Adrenal gland (tissue), 5 donors: ENCODE measurements around the gene CCDC74A.
"Not testable (repeated sequence)": the region's sequence is repeated elsewhere in the genome, so short reads cannot be mapped to it uniquely, and the experiment has no call there.

ENCODE experiments used
- POLR2A ChIP-seq, 2 donors: fragments of 450-650 bp; IDR thresholded peaks; one replicate each; pipeline ENCODE4 v1.6.1; 2017; ENCODE audit warnings: antibody characterized with exemption in 2 of 2, mild to moderate bottlenecking in 2 of 2, moderate library complexity in 1 of 2
- TF ChIP-seq, protein P1 (sequence below), 6 experiments: fragments of 450-650 bp in 4 of 6; fragments of 200-600 bp in 2 of 6; sonication (generic) in 1 of 6; IDR thresholded peaks; 1 replicate in 5 of 6; 2 replicates in 1 of 6; pipeline versions ENCODE4 v1.5.1 to v1.8.0; 2016 to 2021; ENCODE audit warnings: antibody characterized with exemption in 6 of 6, mild to moderate bottlenecking in 2 of 6, moderate library complexity in 1 of 6
- donor health status: DM: no; HTN: no; CAD: no.

- TF ChIP-seq, protein P1, sequence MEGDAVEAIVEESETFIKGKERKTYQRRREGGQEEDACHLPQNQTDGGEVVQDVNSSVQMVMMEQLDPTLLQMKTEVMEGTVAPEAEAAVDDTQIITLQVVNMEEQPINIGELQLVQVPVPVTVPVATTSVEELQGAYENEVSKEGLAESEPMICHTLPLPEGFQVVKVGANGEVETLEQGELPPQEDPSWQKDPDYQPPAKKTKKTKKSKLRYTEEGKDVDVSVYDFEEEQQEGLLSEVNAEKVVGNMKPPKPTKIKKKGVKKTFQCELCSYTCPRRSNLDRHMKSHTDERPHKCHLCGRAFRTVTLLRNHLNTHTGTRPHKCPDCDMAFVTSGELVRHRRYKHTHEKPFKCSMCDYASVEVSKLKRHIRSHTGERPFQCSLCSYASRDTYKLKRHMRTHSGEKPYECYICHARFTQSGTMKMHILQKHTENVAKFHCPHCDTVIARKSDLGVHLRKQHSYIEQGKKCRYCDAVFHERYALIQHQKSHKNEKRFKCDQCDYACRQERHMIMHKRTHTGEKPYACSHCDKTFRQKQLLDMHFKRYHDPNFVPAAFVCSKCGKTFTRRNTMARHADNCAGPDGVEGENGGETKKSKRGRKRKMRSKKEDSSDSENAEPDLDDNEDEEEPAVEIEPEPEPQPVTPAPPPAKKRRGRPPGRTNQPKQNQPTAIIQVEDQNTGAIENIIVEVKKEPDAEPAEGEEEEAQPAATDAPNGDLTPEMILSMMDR (IDR thresholded peaks at IDR 0.05): not testable (repeated sequence)
- not testable (repeated sequence) for TF ChIP-seq POLR2A (IDR thresholded peaks at IDR 0.05)
Measured at GRCh38 chr2:131478850-131479461, 48.7 kb upstream of the CCDC74A start.
